Measurements from ENCODE around the gene SLC25A33.

DNA sequence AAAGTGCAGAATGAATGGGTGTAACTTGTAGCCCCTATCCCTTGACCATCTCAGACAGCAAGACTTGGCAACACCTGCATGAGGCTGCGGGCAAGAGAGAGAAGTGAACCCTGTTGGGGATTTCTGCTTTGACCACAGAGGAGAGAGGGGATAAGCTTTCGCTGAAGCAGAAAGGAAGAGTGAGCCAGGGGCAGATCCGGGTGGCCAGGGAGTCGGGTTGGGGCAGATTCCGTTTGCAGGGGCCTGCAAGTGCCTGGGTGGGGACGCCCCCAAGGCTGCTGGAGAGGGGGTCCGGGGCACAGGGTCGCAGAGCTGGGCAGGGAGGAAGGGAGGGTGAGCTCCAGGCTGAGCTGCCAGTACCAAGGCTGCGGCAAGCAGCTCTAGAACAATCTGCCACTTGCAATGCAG lies 86.9 kb downstream of the SLC25A33 start:
- TF ChIP-seq EZH2 (IDR thresholded peaks at IDR 0.05) = no peak
- TF ChIP-seq CTCF (IDR thresholded peaks at IDR 0.05) = no peak
- no peak for TF ChIP-seq EZH2phosphoT487 (IDR thresholded peaks at IDR 0.05)

Data from neural progenitor cell (in vitro differentiated cells).